ENCODE measurements around the gene ETS2.

DNA sequence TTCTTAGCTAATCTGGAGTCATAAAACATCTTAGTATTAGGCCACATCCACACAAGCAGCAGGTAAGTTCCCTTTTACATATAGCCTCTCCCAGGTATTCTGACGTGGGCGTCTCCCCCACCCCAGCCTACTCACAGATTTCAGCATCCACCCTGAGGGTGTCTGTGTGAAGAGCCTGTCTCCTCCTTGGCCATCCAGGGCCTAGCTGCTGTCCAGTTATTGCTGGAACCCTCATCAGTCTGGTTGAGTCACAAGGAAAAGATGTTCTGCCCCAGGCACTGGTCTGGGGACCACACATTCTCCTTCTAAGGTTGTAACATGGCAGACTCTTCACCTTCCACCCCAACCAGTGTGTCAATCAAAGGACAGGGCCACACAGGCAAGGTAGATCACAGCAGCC, 57.6 kb downstream of the ETS2 start:
- TF ChIP-seq, protein P1, sequence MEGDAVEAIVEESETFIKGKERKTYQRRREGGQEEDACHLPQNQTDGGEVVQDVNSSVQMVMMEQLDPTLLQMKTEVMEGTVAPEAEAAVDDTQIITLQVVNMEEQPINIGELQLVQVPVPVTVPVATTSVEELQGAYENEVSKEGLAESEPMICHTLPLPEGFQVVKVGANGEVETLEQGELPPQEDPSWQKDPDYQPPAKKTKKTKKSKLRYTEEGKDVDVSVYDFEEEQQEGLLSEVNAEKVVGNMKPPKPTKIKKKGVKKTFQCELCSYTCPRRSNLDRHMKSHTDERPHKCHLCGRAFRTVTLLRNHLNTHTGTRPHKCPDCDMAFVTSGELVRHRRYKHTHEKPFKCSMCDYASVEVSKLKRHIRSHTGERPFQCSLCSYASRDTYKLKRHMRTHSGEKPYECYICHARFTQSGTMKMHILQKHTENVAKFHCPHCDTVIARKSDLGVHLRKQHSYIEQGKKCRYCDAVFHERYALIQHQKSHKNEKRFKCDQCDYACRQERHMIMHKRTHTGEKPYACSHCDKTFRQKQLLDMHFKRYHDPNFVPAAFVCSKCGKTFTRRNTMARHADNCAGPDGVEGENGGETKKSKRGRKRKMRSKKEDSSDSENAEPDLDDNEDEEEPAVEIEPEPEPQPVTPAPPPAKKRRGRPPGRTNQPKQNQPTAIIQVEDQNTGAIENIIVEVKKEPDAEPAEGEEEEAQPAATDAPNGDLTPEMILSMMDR (optimal IDR thresholded peaks at IDR 0.05 in 1 of 3, IDR thresholded peaks at IDR 0.05 in 1 of 3, conservative IDR thresholded peaks at IDR 0.05 in 1 of 3; ENCODE audit: extremely low read depth in 1 of 3, insufficient read depth in 2 of 3, low read length in 3 of 3): no peak
- no peak for TF ChIP-seq EZH2 (IDR thresholded peaks at IDR 0.05; ENCODE audit: low read length)
